ENCODE results near the gene L3MBTL1.
A peak's percentile ranks its signal among the peaks of the same experiment; 100 is the strongest.

L3MBTL1 gene

DNA sequence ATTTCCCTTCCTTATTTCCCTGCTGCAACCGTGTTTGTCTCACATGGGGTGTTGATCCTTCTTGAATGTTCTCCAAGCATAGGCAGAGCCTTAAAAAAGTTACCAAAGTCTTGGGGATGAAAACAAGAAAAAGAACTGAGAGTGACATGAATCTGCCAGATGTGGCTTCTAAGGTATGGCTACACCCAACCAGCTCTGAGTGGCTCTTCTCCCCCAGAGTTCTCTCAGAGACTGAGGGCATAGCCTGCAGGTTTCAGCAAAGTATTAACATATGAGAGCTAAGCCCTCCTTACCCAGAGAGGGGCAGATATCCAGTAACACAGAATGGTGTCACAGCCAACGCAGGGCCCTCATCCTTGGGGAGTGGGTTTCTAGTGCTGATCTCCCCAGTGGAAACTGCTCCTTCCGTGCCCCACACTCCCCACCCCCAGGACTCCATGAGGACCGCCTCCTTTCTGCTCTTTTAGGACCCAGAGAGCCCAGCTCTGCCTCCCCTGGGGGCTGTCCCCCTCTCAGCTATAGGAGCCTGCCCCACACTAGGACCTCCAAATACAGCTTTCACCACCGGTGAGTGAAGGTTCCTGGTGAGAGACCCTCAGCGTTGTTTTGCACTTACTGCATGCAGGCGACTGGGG is 28.0 kb downstream of the L3MBTL1 start:
- DNase-seq (ENCODE audit: low spot score), result no peak

DNA sequence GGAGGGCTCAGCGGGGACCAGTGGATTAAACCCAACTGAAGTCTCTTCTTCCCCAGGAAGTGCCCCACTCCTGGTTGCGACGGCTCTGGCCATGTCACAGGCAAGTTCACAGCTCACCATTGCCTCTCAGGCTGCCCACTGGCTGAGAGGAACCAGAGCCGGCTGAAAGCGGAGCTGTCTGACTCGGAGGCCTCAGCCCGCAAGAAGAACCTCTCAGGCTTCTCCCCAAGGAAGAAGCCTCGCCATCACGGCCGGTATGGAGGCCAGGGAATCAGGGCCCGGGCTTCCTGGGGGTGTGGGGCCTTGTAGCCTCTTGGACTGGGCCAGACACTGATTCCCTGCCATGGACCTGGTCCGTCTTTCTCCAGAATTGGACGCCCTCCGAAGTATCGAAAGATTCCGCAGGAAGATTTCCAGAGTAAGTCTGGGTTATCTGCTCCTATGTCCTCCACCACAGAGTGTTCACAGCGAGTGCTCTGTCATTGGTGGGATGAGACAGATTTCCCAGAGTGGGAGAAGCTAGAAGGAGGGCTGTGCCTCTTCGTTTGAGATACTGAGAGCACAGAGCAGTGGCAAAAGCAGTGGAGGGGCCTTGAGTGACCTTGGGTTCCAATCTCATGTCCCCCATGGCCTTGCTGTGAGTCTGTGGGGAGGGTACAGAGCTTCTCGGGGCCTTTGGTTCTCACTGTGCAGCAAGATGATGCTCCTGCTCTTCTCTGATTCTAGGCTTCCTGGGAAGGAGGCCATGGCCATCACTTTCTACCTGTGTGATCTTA is 28.7 kb downstream of the L3MBTL1 start:
- no peak for DNase-seq (ENCODE audit: low spot score)

DNA sequence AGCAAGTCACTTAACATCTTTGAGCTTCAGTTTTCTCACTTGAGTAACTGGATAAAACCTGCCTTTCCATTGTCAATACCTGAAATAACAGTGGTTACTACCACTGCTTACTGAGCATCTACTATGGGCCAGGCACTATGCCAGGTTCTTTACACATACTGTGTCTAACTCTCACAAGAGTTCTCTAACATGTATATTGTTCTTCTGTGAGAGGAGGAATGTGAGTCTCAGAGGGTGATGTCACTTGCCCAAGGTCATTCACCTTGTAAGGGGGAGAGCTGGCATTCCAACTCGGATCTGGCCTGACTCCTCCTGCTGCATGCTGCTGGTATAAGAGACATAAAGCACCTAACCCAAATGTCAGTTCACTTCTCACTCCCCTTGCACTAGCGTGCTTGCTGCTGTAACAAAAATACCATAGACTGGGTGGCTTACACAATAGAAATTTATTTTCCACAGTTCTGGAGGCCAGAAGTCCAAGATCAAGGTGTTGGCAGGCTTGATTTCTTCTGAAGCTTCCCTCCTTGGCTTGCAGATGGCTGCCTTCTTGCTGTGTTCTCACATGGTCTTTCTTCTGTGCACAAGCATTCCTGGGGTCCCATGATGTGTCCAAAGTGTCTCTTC is 29.4 kb downstream of the L3MBTL1 start:
- no peak for DNase-seq (ENCODE audit: low spot score)

DNA sequence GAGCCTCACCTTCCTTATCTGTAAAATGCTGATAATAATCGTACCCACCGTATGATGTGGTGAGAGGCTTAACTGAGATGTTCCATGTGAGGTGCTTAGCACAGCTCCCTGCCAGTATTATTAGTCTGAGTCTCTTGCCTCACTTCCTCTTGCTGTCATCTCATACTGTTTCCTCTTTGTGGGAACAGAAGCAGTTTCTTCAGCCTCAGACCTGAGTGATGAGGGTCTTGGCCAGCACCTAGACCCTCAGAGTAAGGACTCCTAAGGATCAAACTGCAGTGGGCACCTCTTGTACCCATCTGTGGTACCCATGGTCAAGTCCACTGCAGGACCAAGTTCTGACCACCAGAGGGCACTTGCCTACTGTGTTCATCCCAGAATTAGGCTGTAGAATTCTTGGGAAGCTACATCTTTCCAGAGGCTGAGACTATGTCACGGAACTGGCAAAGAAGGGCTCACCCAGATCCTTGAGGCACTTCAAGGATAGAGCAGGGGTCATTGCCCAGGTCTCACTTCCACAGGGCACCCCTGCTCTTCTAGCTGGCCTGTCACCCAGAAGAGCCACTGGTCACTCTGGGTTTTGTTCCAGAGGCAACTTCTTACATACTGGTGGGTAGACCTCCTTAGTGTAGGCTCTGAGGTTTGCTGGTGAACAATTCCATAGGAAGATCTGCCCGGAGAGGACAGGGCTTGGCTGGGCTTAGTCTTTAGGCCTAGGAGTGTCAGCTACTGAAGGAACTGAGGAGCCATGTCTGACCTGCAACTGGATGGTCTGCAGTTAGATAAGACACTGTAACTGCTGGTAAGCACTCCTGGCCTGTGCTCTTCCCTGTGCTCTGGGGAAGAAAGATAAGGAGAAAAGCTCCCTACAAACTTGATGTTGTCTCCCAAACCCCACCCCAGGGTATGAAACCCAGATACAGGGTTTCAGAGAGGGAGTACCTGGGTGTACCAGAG is 30.7 kb downstream of the L3MBTL1 start:
- peak; percentile 72 for DNase-seq (ENCODE audit: low spot score)

- DNase-seq (ENCODE audit: low spot score), result no peak
Measured at GRCh38 chr20:43538878-43539700, 31.6 kb downstream of the L3MBTL1 start.

GRCh38 chr20:43539975-43540672 is 32.6 kb downstream of the L3MBTL1 start:
- no peak for DNase-seq (ENCODE audit: low spot score)

- no peak for DNase-seq (ENCODE audit: low spot score)
Measured at GRCh38 chr20:43540673-43541060, 33.2 kb downstream of the L3MBTL1 start.

DNA sequence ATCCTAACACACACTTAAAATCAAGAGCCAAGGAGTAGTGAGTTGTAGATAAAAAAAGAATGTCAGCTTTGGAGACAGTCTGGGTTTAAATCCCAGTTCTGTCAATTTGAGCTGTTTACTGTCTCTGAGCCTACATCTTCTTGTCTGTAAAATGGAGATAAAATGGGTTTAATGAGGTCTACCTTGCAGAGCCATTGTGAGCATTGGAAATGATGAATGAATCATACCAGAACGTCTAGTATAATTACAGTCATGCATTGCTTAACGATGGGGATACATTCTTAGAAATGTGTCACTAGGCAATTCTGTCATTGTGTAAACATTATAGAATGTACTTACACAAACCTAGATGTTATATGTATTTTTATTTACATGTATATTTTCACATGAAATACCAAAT is 33.7 kb downstream of the L3MBTL1 start:
- DNase-seq (ENCODE audit: low spot score), result no peak

DNA sequence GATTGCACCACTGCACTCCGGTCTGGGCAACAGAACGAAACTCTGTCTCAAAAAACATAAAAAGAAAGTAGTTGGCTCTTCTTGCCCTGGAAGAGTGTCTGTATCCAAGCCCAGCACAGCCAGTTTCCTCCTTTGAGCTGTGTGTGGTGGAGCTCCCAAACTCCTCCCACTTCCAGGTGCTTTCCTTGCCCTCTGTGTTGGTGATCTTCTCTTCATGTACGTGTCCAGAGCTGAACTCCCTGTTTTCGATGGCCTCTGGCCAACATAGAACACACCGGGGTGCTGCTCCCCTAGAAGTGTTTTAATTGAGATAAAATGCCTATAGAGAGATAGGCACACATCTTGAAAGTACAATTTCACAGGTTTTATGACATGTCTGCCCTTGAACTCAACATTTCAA is 34.7 kb downstream of the L3MBTL1 start:
- no peak for DNase-seq (ENCODE audit: low spot score)

- no peak for DNase-seq (ENCODE audit: low spot score)
Measured at GRCh38 chr20:43542674-43543073, 35.2 kb downstream of the L3MBTL1 start.

DNA sequence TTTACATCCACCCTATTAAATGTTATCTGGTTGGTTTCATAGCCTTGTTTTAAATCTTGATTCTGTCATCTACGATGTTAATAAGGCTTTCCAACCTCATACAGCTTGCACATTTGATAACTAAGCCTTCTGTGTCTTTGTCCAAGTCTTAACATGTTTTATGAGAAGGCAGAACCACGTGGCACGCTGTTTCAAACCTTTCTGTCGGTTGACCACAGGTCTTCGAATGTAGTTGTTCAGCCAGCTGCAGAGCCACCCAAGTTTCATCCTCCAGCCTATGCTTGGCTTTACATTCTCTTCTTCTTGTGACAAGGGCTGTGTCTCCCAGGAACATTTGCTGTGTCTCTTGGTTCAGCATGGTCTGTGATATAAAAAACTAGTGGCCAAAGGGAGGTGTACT is 35.6 kb downstream of the L3MBTL1 start:
- no peak for DNase-seq (ENCODE audit: low spot score)

DNA sequence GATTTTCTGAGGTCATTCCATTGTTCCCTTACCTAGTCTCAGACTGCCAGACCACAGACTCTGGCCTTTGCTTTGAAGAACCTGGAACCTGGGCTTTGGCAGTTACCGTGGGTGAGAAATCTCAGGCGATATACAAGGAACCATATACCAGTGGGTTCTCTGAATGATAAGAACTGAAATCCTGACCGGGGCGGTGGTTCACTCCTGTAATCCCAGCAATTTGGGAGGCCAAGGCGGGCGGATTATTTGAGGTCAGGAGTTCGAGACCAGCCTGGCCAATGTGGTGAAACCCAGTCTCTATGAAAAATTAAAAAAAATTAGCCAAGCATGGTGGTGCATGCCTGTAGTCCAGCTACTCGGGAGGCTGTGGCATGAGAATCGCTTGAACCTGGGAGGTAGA is 37.0 kb downstream of the L3MBTL1 start:
- DNase-seq (ENCODE audit: low spot score), result no peak

GRCh38 chr20:43545837-43546578 is 38.5 kb downstream of the L3MBTL1 start:
- no peak for DNase-seq (ENCODE audit: low spot score)

GRCh38 chr20:43548273-43548880 is 40.9 kb downstream of the L3MBTL1 start:
- no peak for DNase-seq (ENCODE audit: low spot score)

- DNase-seq (ENCODE audit: low spot score), result no peak
Measured at GRCh38 chr20:43549416-43550065, 42.0 kb downstream of the L3MBTL1 start.

DNA sequence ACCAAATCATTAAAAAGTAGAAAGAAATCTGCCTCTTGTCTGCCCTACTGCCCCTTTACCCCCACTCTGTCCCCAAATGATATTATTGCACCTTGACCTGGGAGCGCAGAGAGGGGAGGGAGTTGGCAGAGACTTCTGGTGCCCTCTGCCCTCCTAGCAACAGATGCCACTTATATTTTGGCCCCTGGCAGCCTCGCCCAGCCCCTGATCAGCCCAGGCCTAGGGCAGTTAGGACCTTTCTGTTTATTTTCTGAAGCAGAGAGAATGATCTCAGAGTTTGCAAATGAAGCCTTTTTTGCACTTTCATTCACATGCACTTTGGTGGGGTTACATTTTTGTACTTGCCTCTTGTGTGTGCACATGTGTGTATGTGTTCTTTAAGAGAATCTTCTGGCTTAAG is 43.0 kb downstream of the L3MBTL1 start:
- DNase-seq (ENCODE audit: low spot score), result no peak

GRCh38 chr20:43554369-43554768 is 46.9 kb downstream of the L3MBTL1 start:
- DNase-seq (ENCODE audit: low spot score), result no peak

- no peak for DNase-seq (ENCODE audit: low spot score)
Measured at GRCh38 chr20:43558412-43559146, 51.1 kb downstream of the L3MBTL1 start, which contains the start of gene SGK2. Gene SGK2 (plus strand): TSS chr20:43559027. CDS start chr20:43566496, 7,469 bp downstream.
